K562 (cell line): ENCODE data around the gene GPER1. TPM values are rescaled to one million over a fixed set of nuclear protein-coding genes. Genes with fewer than 3 reads are reported as not detected.
A peak's percentile ranks its signal among the peaks of the same experiment; 100 is the strongest.

Source experiments
- CBX1 ChIP-seq: sonication (generic); IDR thresholded peaks from 2 replicates; pipeline ENCODE4 v1.6.1; 2016; ENCODE audit warnings: antibody characterized with exemption, low read depth, mild to moderate bottlenecking
- COPS2 ChIP-seq: fragments of 450-650 bp; conservative IDR thresholded peaks from 2 replicates; pipeline ENCODE4 v1.6.1; 2016; ENCODE audit warnings: mild to moderate bottlenecking, moderate library complexity
- HMGN3 ChIP-seq: IDR thresholded peaks from 2 replicates; pipeline ENCODE4 v1.6.1; 2011; ENCODE audit warnings: borderline replicate concordance, low read depth, mild to moderate bottlenecking, mixed read lengths, low read length; ENCODE audit not compliant: insufficient read length; ENCODE audit errors: extremely low read depth
- MCM3 ChIP-seq: fragments of 450-650 bp; IDR thresholded peaks from 2 replicates; pipeline ENCODE4 v1.6.1; 2016
- RBM34 ChIP-seq: fragments of 200-400 bp; formaldehyde crosslinking; IDR thresholded peaks from 2 replicates; pipeline ENCODE4 v1.6.1; 2018; ENCODE audit warnings: low read length, borderline replicate concordance; ENCODE audit not compliant: insufficient read depth
- RFX7 ChIP-seq: fragments of 250-450 bp; sonication (Bioruptor Pico); IDR thresholded peaks from 2 replicates; pipeline ENCODE4 v1.5.1; 2021; ENCODE audit warnings: mild to moderate bottlenecking
- SMAD2 ChIP-seq: fragments of 150-350 bp; IDR thresholded peaks from 2 replicates; pipeline ENCODE4 v1.6.1; 2014; ENCODE audit warnings: low read depth, mild to moderate bottlenecking, low read length
- SMARCB1 ChIP-seq: IDR thresholded peaks from 2 replicates; pipeline ENCODE4 v1.6.1; 2011; ENCODE audit warnings: improper control_type of control experiment, low read depth; ENCODE audit not compliant: insufficient read length
- TAL1 ChIP-seq: fragments of 450-650 bp; IDR thresholded peaks from 2 replicates; pipeline ENCODE4 v1.6.1; 2016; ENCODE audit warnings: mild to moderate bottlenecking
- TBL1XR1 ChIP-seq, 2 experiments: IDR thresholded peaks; 2 replicates each; pipeline ENCODE4 v1.6.1; 2012; ENCODE audit warnings: improper control_type of control experiment in 2 of 2, low read length in 2 of 2, mild to moderate bottlenecking in 1 of 2
- polyA plus RNA-seq, 8 experiments: library from polyadenylated mRNA; depleted of rRNA in 4 of 8; stranded (reverse) in 5 of 8; unstranded in 3 of 8; fragments of >200 nt; fragmentation: Nextera tagmentation in 2 of 8; fragmentation: Illumina TruSeq in 1 of 8; extraction: Ambion mirVana in 2 of 8; extraction: Trizol in 1 of 8; gene quantifications; 2 replicates each; pipeline versions ENCODE4 v1.2.1 to v1.2.3, GENCODE V29; 2011 to 2014; ENCODE audit warnings: inconsistent platforms in 1 of 8, missing spikeins in 1 of 8
- total RNA-seq, 7 experiments: library from RNA; depleted of rRNA in 6 of 7; stranded (reverse); fragments of >200 nt in 6 of 7; fragmentation: Illumina TruSeq in 2 of 7; extraction: Trizol in 2 of 7; gene quantifications; 2 replicates each; pipeline versions ENCODE4 v1.2.1 to v1.2.3, GENCODE V29; 2011 to 2021; ENCODE audit warnings: low replicate concordance in 1 of 7
- TF ChIP-seq, protein P1 (sequence below): fragments of 450-650 bp; formaldehyde crosslinking; IDR thresholded peaks from 2 replicates; pipeline ENCODE4 v1.4.0; 2020; ENCODE audit warnings: mild to moderate bottlenecking, mixed read lengths
- TF ChIP-seq, protein P2 (sequence below): fragments of 250-450 bp; sonication (Bioruptor Pico); IDR thresholded peaks from 2 replicates; pipeline ENCODE4 v1.4.0; 2020
- TF ChIP-seq, protein P3 (sequence below): IDR thresholded peaks from 2 replicates; pipeline ENCODE4 v1.6.1; 2011; ENCODE audit not compliant: insufficient read length; ENCODE audit errors: extremely low read depth
- TF ChIP-seq, protein P4 (sequence below): fragments of 250-450 bp; sonication (Bioruptor Pico); IDR thresholded peaks from 2 replicates; pipeline ENCODE4 v1.4.0; 2020; ENCODE audit warnings: mild to moderate bottlenecking, moderate library complexity

Gene GPER1
- total and polyA plus RNA-seq, 9 of the 15 experiments (the other 6 are each of a cell fraction or from before 2014, with no cell fraction given), result 0.04 to 0.09 (median 0.08) TPM; not detected in 6

DNA sequence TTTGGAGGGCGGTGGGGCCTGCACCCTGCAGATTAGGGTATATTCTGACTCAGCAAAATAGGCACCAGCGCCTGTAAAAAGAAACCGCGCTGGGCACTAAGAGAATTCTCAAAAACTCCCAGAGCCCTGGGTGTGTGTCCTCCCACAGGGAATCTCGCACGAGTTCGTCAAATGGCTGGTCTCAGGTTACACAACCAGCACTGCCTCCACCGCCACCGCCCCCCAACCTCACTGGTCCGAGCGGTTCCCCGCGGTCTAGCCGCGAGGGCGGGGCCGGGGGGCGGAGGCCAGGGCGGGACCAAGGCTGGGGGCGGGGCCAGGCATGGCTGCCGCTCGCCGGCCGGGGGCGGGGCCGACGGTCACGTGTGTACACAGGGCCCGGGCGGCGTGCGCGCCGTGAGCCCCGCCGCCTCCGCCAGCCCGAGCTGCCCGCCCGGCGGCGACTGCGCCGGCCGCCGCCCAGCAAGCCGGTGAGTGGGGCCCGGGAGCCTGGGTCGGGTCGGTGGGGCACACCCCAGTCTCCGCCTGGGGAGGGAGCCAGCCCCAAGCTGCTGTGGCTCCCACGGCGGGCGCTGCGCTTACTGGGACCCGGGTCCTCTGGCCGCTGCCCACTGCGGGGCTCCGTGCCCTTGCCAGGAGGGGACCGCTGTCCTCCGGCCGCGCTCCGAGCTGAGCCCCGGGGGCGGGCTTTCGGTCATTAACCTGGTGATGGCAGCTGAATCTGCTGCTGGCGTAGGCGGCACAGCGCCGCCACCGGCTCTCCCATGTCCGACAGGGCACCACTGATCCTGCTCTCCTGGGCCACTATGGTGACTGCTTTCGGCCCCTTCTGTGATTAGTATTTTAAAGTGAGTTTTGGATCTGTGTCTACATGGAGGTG lies 43.5 kb upstream of the GPER1 start, which contains the start of gene GPR146 (continued):
- TF ChIP-seq, protein P1, sequence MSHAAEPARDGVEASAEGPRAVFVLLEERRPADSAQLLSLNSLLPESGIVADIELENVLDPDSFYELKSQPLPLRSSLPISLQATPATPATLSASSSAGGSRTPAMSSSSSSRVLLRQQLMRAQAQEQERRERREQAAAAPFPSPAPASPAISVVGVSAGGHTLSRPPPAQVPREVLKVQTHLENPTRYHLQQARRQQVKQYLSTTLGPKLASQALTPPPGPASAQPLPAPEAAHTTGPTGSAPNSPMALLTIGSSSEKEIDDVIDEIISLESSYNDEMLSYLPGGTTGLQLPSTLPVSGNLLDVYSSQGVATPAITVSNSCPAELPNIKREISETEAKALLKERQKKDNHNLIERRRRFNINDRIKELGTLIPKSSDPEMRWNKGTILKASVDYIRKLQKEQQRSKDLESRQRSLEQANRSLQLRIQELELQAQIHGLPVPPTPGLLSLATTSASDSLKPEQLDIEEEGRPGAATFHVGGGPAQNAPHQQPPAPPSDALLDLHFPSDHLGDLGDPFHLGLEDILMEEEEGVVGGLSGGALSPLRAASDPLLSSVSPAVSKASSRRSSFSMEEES (CRISPR knock-in tag), result no peak
- TF ChIP-seq CBX1 (no peak), HMGN3 (peak; percentile 47), SMARCB1 (no peak), COPS2 (no peak), MCM3 (no peak), SMAD2 (no peak), TAL1 (peak; percentile 79), RFX7 (CRISPR knock-in tag) (no peak), RBM34 (no peak), TBL1XR1 (IDR thresholded peaks at IDR 0.05; ENCODE audit: low read length in 2 of 2) (no peak)
- TF ChIP-seq, protein P2, sequence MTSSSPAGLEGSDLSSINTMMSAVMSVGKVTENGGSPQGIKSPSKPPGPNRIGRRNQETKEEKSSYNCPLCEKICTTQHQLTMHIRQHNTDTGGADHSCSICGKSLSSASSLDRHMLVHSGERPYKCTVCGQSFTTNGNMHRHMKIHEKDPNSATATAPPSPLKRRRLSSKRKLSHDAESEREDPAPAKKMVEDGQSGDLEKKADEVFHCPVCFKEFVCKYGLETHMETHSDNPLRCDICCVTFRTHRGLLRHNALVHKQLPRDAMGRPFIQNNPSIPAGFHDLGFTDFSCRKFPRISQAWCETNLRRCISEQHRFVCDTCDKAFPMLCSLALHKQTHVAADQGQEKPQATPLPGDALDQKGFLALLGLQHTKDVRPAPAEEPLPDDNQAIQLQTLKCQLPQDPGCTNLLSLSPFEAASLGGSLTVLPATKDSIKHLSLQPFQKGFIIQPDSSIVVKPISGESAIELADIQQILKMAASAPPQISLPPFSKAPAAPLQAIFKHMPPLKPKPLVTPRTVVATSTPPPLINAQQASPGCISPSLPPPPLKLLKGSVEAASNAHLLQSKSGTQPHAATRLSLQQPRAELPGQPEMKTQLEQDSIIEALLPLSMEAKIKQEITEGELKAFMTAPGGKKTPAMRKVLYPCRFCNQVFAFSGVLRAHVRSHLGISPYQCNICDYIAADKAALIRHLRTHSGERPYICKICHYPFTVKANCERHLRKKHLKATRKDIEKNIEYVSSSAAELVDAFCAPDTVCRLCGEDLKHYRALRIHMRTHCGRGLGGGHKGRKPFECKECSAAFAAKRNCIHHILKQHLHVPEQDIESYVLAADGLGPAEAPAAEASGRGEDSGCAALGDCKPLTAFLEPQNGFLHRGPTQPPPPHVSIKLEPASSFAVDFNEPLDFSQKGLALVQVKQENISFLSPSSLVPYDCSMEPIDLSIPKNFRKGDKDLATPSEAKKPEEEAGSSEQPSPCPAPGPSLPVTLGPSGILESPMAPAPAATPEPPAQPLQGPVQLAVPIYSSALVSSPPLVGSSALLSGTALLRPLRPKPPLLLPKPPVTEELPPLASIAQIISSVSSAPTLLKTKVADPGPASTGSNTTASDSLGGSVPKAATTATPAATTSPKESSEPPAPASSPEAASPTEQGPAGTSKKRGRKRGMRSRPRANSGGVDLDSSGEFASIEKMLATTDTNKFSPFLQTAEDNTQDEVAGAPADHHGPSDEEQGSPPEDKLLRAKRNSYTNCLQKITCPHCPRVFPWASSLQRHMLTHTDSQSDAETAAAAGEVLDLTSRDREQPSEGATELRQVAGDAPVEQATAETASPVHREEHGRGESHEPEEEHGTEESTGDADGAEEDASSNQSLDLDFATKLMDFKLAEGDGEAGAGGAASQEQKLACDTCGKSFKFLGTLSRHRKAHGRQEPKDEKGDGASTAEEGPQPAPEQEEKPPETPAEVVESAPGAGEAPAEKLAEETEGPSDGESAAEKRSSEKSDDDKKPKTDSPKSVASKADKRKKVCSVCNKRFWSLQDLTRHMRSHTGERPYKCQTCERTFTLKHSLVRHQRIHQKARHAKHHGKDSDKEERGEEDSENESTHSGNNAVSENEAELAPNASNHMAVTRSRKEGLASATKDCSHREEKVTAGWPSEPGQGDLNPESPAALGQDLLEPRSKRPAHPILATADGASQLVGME (CRISPR knock-in tag), result no peak
- TF ChIP-seq, protein P3, sequence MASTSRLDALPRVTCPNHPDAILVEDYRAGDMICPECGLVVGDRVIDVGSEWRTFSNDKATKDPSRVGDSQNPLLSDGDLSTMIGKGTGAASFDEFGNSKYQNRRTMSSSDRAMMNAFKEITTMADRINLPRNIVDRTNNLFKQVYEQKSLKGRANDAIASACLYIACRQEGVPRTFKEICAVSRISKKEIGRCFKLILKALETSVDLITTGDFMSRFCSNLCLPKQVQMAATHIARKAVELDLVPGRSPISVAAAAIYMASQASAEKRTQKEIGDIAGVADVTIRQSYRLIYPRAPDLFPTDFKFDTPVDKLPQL, result no peak
- TF ChIP-seq, protein P4, sequence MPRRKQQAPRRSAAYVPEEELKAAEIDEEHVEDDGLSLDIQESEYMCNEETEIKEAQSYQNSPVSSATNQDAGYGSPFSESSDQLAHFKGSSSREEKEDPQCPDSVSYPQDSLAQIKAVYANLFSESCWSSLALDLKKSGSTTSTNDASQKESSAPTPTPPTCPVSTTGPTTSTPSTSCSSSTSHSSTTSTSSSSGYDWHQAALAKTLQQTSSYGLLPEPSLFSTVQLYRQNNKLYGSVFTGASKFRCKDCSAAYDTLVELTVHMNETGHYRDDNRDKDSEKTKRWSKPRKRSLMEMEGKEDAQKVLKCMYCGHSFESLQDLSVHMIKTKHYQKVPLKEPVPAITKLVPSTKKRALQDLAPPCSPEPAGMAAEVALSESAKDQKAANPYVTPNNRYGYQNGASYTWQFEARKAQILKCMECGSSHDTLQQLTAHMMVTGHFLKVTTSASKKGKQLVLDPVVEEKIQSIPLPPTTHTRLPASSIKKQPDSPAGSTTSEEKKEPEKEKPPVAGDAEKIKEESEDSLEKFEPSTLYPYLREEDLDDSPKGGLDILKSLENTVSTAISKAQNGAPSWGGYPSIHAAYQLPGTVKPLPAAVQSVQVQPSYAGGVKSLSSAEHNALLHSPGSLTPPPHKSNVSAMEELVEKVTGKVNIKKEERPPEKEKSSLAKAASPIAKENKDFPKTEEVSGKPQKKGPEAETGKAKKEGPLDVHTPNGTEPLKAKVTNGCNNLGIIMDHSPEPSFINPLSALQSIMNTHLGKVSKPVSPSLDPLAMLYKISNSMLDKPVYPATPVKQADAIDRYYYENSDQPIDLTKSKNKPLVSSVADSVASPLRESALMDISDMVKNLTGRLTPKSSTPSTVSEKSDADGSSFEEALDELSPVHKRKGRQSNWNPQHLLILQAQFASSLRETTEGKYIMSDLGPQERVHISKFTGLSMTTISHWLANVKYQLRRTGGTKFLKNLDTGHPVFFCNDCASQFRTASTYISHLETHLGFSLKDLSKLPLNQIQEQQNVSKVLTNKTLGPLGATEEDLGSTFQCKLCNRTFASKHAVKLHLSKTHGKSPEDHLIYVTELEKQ (CRISPR knock-in tag), result no peak
